GM12878 (cell line): ENCODE results near the gene HSPE1. TPM values are rescaled to one million over a fixed set of nuclear protein-coding genes. Genes with fewer than 3 reads are reported as not detected.

Experiments used
- CBX5 ChIP-seq: sonication (generic); IDR thresholded peaks from 2 replicates; pipeline ENCODE4 v1.6.1; 2016; ENCODE audit warnings: low read depth, moderate library complexity, mild to moderate bottlenecking, inconsistent platforms
- FOXK2 ChIP-seq: fragments of 450-650 bp; IDR thresholded peaks from 2 replicates; pipeline ENCODE4 v1.6.1; 2017; ENCODE audit warnings: mild to moderate bottlenecking, moderate library complexity
- IKZF1 ChIP-seq: fragments of 450-650 bp; conservative IDR thresholded peaks from 2 replicates; pipeline ENCODE4 v1.6.1; 2017; ENCODE audit warnings: antibody characterized with exemption, mild to moderate bottlenecking
- NFYA ChIP-seq: IDR thresholded peaks from 2 replicates; pipeline ENCODE4 v1.6.1; 2011; ENCODE audit warnings: low read depth, mild to moderate bottlenecking, low read length, improper control_type of control experiment, borderline replicate concordance
- NFYB ChIP-seq: IDR thresholded peaks from 2 replicates; pipeline ENCODE4 v1.6.1; 2011; ENCODE audit warnings: low read depth, mild to moderate bottlenecking, low read length, improper control_type of control experiment, moderate library complexity; ENCODE audit not compliant: insufficient read depth
- RB1 ChIP-seq: fragments of 450-650 bp; formaldehyde crosslinking; IDR thresholded peaks from 2 replicates; pipeline ENCODE4 v1.6.1; 2017; ENCODE audit warnings: mild to moderate bottlenecking, borderline replicate concordance
- REST ChIP-seq: IDR thresholded peaks from 2 replicates; pipeline ENCODE4 v1.6.1; 2012; ENCODE audit warnings: mild to moderate bottlenecking, low read depth, low read length
- ZNF687 ChIP-seq: fragments of 450-650 bp; IDR thresholded peaks from 2 replicates; pipeline ENCODE4 v1.6.1; 2017; ENCODE audit warnings: mild to moderate bottlenecking, moderate library complexity
- polyA plus RNA-seq, 11 experiments: library from polyadenylated mRNA; depleted of rRNA in 4 of 11; unstranded in 6 of 11; stranded (reverse) in 5 of 11; fragments of >200 nt; fragmentation: Nextera tagmentation in 4 of 11; fragmentation: Illumina TruSeq in 1 of 11; extraction: Ambion mirVana in 4 of 11; extraction: Trizol in 1 of 11; gene quantifications; 1 replicate in 1 of 11; 2 replicates in 10 of 11; pipeline versions ENCODE4 v1.2.1 to v1.2.3, GENCODE V29; 2011 to 2016; ENCODE audit warnings: inconsistent platforms in 2 of 11, missing spikeins in 2 of 11, low read depth in 1 of 11
- total RNA-seq, 4 experiments: library from RNA; depleted of rRNA in 3 of 4; stranded (reverse); fragments of >200 nt in 3 of 4; fragmentation: Illumina TruSeq in 1 of 4; extraction: Trizol in 1 of 4; gene quantifications; 2 replicates each; pipeline versions ENCODE4 v1.2.1 to v1.2.3, GENCODE V29; 2013 to 2021
- TF ChIP-seq, protein P1 (sequence below): fragments of 450-650 bp; formaldehyde crosslinking; IDR thresholded peaks from 2 replicates; pipeline ENCODE4 v1.5.0; 2022; ENCODE audit warnings: mild to moderate bottlenecking, missing genetic modification characterization
- TF ChIP-seq, protein P2 (sequence below): fragments of 450-650 bp; IDR thresholded peaks from 2 replicates; pipeline ENCODE4 v1.6.1; 2016; ENCODE audit warnings: mild to moderate bottlenecking, moderate library complexity, borderline replicate concordance

Gene HSPE1
- total and polyA plus RNA-seq, 10 of the 15 experiments (the other 5 are each of a cell fraction or from before 2014, with no cell fraction given) = 180 to 1,096 (median 505) TPM

- TF ChIP-seq, protein P1, sequence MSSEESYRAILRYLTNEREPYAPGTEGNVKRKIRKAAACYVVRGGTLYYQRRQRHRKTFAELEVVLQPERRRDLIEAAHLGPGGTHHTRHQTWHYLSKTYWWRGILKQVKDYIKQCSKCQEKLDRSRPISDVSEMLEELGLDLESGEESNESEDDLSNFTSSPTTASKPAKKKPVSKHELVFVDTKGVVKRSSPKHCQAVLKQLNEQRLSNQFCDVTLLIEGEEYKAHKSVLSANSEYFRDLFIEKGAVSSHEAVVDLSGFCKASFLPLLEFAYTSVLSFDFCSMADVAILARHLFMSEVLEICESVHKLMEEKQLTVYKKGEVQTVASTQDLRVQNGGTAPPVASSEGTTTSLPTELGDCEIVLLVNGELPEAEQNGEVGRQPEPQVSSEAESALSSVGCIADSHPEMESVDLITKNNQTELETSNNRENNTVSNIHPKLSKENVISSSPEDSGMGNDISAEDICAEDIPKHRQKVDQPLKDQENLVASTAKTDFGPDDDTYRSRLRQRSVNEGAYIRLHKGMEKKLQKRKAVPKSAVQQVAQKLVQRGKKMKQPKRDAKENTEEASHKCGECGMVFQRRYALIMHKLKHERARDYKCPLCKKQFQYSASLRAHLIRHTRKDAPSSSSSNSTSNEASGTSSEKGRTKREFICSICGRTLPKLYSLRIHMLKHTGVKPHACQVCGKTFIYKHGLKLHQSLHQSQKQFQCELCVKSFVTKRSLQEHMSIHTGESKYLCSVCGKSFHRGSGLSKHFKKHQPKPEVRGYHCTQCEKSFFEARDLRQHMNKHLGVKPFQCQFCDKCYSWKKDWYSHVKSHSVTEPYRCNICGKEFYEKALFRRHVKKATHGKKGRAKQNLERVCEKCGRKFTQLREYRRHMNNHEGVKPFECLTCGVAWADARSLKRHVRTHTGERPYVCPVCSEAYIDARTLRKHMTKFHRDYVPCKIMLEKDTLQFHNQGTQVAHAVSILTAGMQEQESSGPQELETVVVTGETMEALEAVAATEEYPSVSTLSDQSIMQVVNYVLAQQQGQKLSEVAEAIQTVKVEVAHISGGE = no peak
- TF ChIP-seq REST = no peak
- TF ChIP-seq IKZF1 = no peak
- TF ChIP-seq, protein P2, sequence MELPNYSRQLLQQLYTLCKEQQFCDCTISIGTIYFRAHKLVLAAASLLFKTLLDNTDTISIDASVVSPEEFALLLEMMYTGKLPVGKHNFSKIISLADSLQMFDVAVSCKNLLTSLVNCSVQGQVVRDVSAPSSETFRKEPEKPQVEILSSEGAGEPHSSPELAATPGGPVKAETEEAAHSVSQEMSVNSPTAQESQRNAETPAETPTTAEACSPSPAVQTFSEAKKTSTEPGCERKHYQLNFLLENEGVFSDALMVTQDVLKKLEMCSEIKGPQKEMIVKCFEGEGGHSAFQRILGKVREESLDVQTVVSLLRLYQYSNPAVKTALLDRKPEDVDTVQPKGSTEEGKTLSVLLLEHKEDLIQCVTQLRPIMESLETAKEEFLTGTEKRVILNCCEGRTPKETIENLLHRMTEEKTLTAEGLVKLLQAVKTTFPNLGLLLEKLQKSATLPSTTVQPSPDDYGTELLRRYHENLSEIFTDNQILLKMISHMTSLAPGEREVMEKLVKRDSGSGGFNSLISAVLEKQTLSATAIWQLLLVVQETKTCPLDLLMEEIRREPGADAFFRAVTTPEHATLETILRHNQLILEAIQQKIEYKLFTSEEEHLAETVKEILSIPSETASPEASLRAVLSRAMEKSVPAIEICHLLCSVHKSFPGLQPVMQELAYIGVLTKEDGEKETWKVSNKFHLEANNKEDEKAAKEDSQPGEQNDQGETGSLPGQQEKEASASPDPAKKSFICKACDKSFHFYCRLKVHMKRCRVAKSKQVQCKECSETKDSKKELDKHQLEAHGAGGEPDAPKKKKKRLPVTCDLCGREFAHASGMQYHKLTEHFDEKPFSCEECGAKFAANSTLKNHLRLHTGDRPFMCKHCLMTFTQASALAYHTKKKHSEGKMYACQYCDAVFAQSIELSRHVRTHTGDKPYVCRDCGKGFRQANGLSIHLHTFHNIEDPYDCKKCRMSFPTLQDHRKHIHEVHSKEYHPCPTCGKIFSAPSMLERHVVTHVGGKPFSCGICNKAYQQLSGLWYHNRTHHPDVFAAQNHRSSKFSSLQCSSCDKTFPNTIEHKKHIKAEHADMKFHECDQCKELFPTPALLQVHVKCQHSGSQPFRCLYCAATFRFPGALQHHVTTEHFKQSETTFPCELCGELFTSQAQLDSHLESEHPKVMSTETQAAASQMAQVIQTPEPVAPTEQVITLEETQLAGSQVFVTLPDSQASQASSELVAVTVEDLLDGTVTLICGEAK = peak; percentile 57; the same call in 1 of the 2 replicates
- no peak for TF ChIP-seq NFYB
- 0 out of 2 replicates have a peak, but pooled peaks have one; percentile 29 for TF ChIP-seq CBX5
- TF ChIP-seq NFYA = no peak
- no peak for TF ChIP-seq ZNF687
- TF ChIP-seq FOXK2 = peak; percentile 81
- no peak for TF ChIP-seq RB1
Observed at GRCh38 chr2:197453914-197454398, 46.2 kb upstream of the HSPE1 start (continued).
